NCI-H2171 treated with DMSO at 0.1 percent for 48 hours (cell line): ENCODE data around the gene UCP3.

Experiments used
- DNase-seq: peaks from one replicate; lab custom pipeline; 2025; lab: John Stamatoyannopoulos, UW

Gene UCP3

GRCh38 chr11:74008373-74009229 lies at the start of gene UCP3:
UCP3 (minus strand) TSS chr11:74009085; CDS start chr11:74007042, 2,043 bp downstream.
- DNase-seq = no peak

GRCh38 chr11:74057249-74058151 lies 48.6 kb upstream of the UCP3 start:
- no peak for DNase-seq

- no peak for DNase-seq
Observed at GRCh38 chr11:74055938-74056337, 47.1 kb upstream of the UCP3 start.

- no peak for DNase-seq
Observed at GRCh38 chr11:74050465-74050864, 41.6 kb upstream of the UCP3 start.

- DNase-seq = no peak
Observed at GRCh38 chr11:74048993-74049392, 40.1 kb upstream of the UCP3 start.

- no peak for DNase-seq
Observed at GRCh38 chr11:74044538-74044937, 35.7 kb upstream of the UCP3 start.

GRCh38 chr11:74043450-74043849 lies 34.6 kb upstream of the UCP3 start:
- DNase-seq = no peak

- DNase-seq = no peak
Observed at GRCh38 chr11:74037309-74037708, 28.4 kb upstream of the UCP3 start.

- peak; percentile 39 for DNase-seq
Observed at GRCh38 chr11:74035264-74035663, 26.4 kb upstream of the UCP3 start.

GRCh38 chr11:74033046-74033445 lies 24.2 kb upstream of the UCP3 start:
- DNase-seq = no peak

GRCh38 chr11:74030723-74031676 lies 22.1 kb upstream of the UCP3 start:
- DNase-seq = no peak

GRCh38 chr11:74025467-74026166 lies 16.7 kb upstream of the UCP3 start:
- DNase-seq = no peak

- DNase-seq = no peak
Observed at GRCh38 chr11:74024261-74025029, 15.6 kb upstream of the UCP3 start.

- no peak for DNase-seq
Observed at GRCh38 chr11:74023276-74023675, 14.4 kb upstream of the UCP3 start.

- DNase-seq = no peak
Observed at GRCh38 chr11:74022546-74022945, 13.7 kb upstream of the UCP3 start.

- DNase-seq = no peak
Observed at GRCh38 chr11:74021998-74022397, 13.1 kb upstream of the UCP3 start.

- DNase-seq = no peak
Observed at GRCh38 chr11:74020539-74020938, 11.7 kb upstream of the UCP3 start.

GRCh38 chr11:74019860-74020259 lies 11.0 kb upstream of the UCP3 start:
- DNase-seq = no peak

GRCh38 chr11:74019104-74019738 lies 10.3 kb upstream of the UCP3 start:
- no peak for DNase-seq
